ENCODE results near the gene CD74. TPM values are rescaled to one million over a fixed set of nuclear protein-coding genes. Genes with fewer than 3 reads are reported as not detected.

Gene CD74
- total RNA-seq, 1 experiment from 2014 or later: 19.5 TPM

DNA sequence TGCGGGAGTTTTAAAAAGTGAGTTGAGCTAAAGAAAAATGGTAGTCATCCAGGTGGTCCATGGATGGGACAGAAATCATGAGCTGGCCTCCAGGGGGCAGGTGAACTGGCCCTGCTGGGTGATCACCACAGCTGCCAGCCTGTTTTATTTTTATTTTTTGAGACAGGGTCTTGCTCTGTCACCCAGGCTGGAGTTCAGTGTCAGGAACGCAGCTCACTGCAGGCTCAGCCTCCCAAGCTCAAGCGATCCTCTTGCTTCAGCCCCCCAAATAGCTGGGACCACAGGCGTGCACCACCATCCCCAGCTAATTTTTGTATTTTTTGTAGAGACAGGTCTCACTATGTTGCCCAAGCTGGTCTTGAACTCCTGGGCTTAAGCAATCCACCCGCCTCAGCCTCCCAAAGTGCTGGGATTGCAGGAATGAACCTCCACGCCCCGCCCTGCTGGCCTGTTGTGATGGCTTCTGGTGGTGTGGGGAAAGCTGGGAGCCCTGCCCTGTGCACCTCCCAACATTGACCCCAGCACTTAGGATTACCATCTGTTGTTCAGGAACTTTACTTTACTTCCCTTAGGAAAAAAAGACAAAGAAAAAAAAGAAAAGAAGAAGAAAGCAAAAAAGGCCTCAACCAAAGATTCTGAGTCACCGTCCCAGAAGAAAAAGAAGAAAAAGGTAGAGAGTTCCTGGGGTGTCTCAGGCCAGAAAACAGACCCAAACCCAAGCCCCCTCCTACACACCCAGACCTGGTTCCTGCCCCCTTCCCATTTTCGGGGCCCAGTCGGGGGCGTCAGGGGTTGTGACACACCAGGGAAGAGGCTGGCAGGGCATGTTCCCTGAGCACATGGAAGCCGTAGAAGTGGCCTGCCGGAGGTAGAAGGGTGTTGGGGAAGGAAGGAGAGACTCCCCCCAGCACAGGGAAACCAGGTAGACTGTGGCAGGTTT lies 14.7 kb downstream of the CD74 start:
- Histone ChIP-seq H4K91ac (ENCODE audit: insufficient read length, low read depth, low read length) (no peak overlapping the region), H3K79me1 (ENCODE audit: insufficient read depth, low read depth, low read length, poor library complexity, severe bottlenecking) (no peaks in the 10 kb centered on the region), H3K9me3 (ENCODE audit: control insufficient read depth, low read depth, low read length) (no peaks in the 10 kb centered on the region), H3K79me2 (ENCODE audit: insufficient read depth, low read length) (no peaks in the 10 kb centered on the region), H2BK5ac (ENCODE audit: insufficient read length, low read length) (no peak overlapping the region), H2BK12ac (ENCODE audit: insufficient read length, low read depth, low read length) (no peak overlapping the region), H3K9ac (ENCODE audit: extremely low read depth, insufficient read length, low read length) (no peak overlapping the region), H2AK5ac (ENCODE audit: insufficient read length, low read length) (no peak overlapping the region), H3K27ac (ENCODE audit: insufficient read length, low read depth, low read length) (no peak overlapping the region), H2BK20ac (ENCODE audit: low read depth, low read length, poor library complexity, severe bottlenecking) (no peak overlapping the region), H3K23me2 (ENCODE audit: insufficient read length, low read depth, low read length, poor library complexity, severe bottlenecking) (no peaks in the 10 kb centered on the region), H3K23ac (ENCODE audit: insufficient read length, low read depth, low read length) (no peak overlapping the region), H3K18ac (ENCODE audit: insufficient read length, low read depth, low read length) (no peak overlapping the region), H3K27me3 (ENCODE audit: insufficient read depth, low read length) (no peaks in the 10 kb centered on the region), H2BK120ac (ENCODE audit: low read depth, low read length, poor library complexity, severe bottlenecking) (no peak overlapping the region), H4K20me1 (ENCODE audit: control insufficient read depth, insufficient read depth, insufficient read length) (peaks cover 2% of the 10 kb centered on the region), H4K5ac (ENCODE audit: insufficient read length, low read depth, low read length) (no peak overlapping the region), H3K14ac (ENCODE audit: insufficient read depth, low read length) (no peak overlapping the region), H4K8ac (replicated peaks; ENCODE audit: insufficient read length, low read depth, low read length) (no peak overlapping the region), H2AFZ (ENCODE audit: low read length) (no peak overlapping the region), H3T11ph (ENCODE audit: low read length) (no peak overlapping the region), H2BK15ac (ENCODE audit: low read depth, low read length) (no peak overlapping the region), H3K4ac (ENCODE audit: low read depth, low read length) (no peak overlapping the region), H3K56ac (ENCODE audit: insufficient read length, low read depth, low read length) (no peak overlapping the region), H3K4me1 (ENCODE audit: insufficient read depth, low read length) (no peaks in the 10 kb centered on the region), H3K4me2 (ENCODE audit: insufficient read depth, insufficient read length, low read length) (no peak overlapping the region)
- TF ChIP-seq, protein P1, sequence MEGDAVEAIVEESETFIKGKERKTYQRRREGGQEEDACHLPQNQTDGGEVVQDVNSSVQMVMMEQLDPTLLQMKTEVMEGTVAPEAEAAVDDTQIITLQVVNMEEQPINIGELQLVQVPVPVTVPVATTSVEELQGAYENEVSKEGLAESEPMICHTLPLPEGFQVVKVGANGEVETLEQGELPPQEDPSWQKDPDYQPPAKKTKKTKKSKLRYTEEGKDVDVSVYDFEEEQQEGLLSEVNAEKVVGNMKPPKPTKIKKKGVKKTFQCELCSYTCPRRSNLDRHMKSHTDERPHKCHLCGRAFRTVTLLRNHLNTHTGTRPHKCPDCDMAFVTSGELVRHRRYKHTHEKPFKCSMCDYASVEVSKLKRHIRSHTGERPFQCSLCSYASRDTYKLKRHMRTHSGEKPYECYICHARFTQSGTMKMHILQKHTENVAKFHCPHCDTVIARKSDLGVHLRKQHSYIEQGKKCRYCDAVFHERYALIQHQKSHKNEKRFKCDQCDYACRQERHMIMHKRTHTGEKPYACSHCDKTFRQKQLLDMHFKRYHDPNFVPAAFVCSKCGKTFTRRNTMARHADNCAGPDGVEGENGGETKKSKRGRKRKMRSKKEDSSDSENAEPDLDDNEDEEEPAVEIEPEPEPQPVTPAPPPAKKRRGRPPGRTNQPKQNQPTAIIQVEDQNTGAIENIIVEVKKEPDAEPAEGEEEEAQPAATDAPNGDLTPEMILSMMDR (conservative IDR thresholded peaks at IDR 0.05): peak; percentile 46; the same call in 2 of the 3 replicates
- no peaks in the 10 kb centered on the region for H3K4me1 Mint-ChIP-seq
- H3K36me3 Mint-ChIP-seq (ENCODE audit: insufficient read depth in 1 of 3, low read depth in 3 of 3): peaks cover 50 to 91% (median 74%) of the 10 kb centered on the region in 3 experiments
- WGBS (ENCODE audit: extremely low coverage, insufficient read length, low lambda C conversion rate): no CpG with 5 or more reads among the region's 13 CpGs
- no peaks in the 10 kb centered on the region for H3K9me3 Mint-ChIP-seq
- H3K27ac Mint-ChIP-seq: no peak overlapping the region
- no peaks in the 10 kb centered on the region for H3K27me3 Mint-ChIP-seq (ENCODE audit: low read depth)
- peak overlapping the region in 1 of 2 experiments; percentile 1; a peak in 1 of 5 replicates for H3K4me3 Mint-ChIP-seq
- no peak for DNase-seq
